NOMO-1 treated with dmso at 0.1 percent for 144 hours (cell line): Measurements from ENCODE around the gene EIF4EBP2.

Experiments
- DNase-seq: peaks from one replicate; lab custom pipeline; 2025; ENCODE audit not compliant: unreplicated experiment; lab: John Stamatoyannopoulos, UW

EIF4EBP2 gene

GRCh38 chr10:70459774-70460490 lies 56.0 kb downstream of the EIF4EBP2 start:
- no peak for DNase-seq

- DNase-seq = no peak
These were observed 57.7 kb downstream of the EIF4EBP2 start for GRCh38 chr10:70461397-70462348.

- no peak for DNase-seq
These were observed 58.5 kb downstream of the EIF4EBP2 start for GRCh38 chr10:70462349-70462984.

GRCh38 chr10:70465278-70465677 lies 61.3 kb downstream of the EIF4EBP2 start:
- no peak for DNase-seq

GRCh38 chr10:70465832-70466231 lies 61.9 kb downstream of the EIF4EBP2 start:
- no peak for DNase-seq

GRCh38 chr10:70466951-70467350 lies 63.0 kb downstream of the EIF4EBP2 start:
- no peak for DNase-seq

- no peak for DNase-seq
These were observed 69.0 kb downstream of the EIF4EBP2 start for GRCh38 chr10:70472799-70473454.

- no peak for DNase-seq
These were observed 70.8 kb downstream of the EIF4EBP2 start for GRCh38 chr10:70474780-70475179.

- DNase-seq = no peak
These were observed 71.7 kb downstream of the EIF4EBP2 start for GRCh38 chr10:70475661-70476060.

- no peak for DNase-seq
These were observed 72.5 kb downstream of the EIF4EBP2 start for GRCh38 chr10:70476249-70477035.

DNA sequence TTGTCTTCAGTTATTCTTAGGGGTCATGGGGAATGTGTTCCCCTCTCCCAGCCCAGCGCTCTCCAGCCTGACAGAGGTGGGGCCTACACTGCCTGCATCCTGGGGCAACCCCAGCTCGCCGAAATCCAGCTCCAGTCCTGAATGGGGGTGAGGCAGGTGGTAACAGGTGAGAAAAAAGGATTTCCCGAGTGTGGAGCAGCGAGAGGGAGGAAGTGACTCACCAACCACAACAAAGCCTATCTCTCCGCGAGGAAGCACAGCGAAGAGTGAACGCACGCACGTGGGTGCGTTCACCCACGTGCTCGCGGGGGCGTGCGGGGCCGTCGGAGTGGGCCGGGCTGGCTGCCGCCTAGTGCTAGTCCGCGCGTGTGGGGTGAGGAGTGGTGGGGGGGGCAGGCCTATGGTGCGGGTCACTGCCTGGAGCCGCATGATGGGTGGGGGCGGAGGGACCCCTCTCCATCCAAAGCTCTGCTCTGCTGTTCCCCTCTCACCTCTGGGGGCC lies 73.8 kb downstream of the EIF4EBP2 start:
- no peak for DNase-seq
